GM12878 (cell line): ENCODE data around the gene GNAZ. TPM values are rescaled to one million over a fixed set of nuclear protein-coding genes. Genes with fewer than 3 reads are reported as not detected.

ENCODE experiments used
- EP300 ChIP-seq, 2 experiments: fragments of 150-350 bp in 1 of 2; IDR thresholded peaks; 2 replicates each; pipeline ENCODE4 v1.6.1; 2011 to 2012; ENCODE audit warnings: low read depth in 2 of 2, low read length in 2 of 2, borderline replicate concordance in 1 of 2, improper control_type of control experiment in 1 of 2, inconsistent platforms in 1 of 2; ENCODE audit not compliant: control insufficient read depth in 1 of 2
- IKZF2 ChIP-seq, 2 experiments: fragments of 450-650 bp; IDR thresholded peaks; 2 replicates each; pipeline ENCODE4 v1.6.1; 2017; ENCODE audit warnings: mild to moderate bottlenecking in 2 of 2, moderate library complexity in 2 of 2
- TBL1XR1 ChIP-seq: IDR thresholded peaks from 2 replicates; pipeline ENCODE4 v1.6.1; 2012; ENCODE audit warnings: low read depth, low read length, improper control_type of control experiment
- TCF3 ChIP-seq: IDR thresholded peaks from 2 replicates; pipeline ENCODE4 v1.6.1; 2012; ENCODE audit warnings: low read depth, mild to moderate bottlenecking, low read length, borderline replicate concordance; ENCODE audit not compliant: insufficient read depth
- polyA plus RNA-seq, 11 experiments: library from polyadenylated mRNA; depleted of rRNA in 4 of 11; unstranded in 6 of 11; stranded (reverse) in 5 of 11; fragments of >200 nt; fragmentation: Nextera tagmentation in 4 of 11; fragmentation: Illumina TruSeq in 1 of 11; extraction: Ambion mirVana in 4 of 11; extraction: Trizol in 1 of 11; gene quantifications; 1 replicate in 1 of 11; 2 replicates in 10 of 11; pipeline versions ENCODE4 v1.2.1 to v1.2.3, GENCODE V29; 2011 to 2016; ENCODE audit warnings: inconsistent platforms in 2 of 11, missing spikeins in 2 of 11, low read depth in 1 of 11
- total RNA-seq, 4 experiments: library from RNA; depleted of rRNA in 3 of 4; stranded (reverse); fragments of >200 nt in 3 of 4; fragmentation: Illumina TruSeq in 1 of 4; extraction: Trizol in 1 of 4; gene quantifications; 2 replicates each; pipeline versions ENCODE4 v1.2.1 to v1.2.3, GENCODE V29; 2013 to 2021
- TF ChIP-seq, protein P1 (sequence below): fragments of 450-650 bp; IDR thresholded peaks from 2 replicates; pipeline ENCODE4 v1.6.1; 2017; ENCODE audit warnings: mild to moderate bottlenecking, moderate library complexity
- TF ChIP-seq, protein P2 (sequence below): fragments of 450-650 bp; IDR thresholded peaks from 2 replicates; pipeline ENCODE4 v1.6.1; 2017; ENCODE audit warnings: mild to moderate bottlenecking
- TF ChIP-seq, protein P3 (sequence below): fragments of 450-650 bp; formaldehyde crosslinking; IDR thresholded peaks from 2 replicates; pipeline ENCODE4 v1.5.0; 2022; ENCODE audit warnings: mild to moderate bottlenecking, missing genetic modification characterization

Gene GNAZ
- total and polyA plus RNA-seq, 10 of the 15 experiments (the other 5 are each of a cell fraction or from before 2014, with no cell fraction given), result 0.09 to 1.0 (median 0.44) TPM; not detected in 1

DNA sequence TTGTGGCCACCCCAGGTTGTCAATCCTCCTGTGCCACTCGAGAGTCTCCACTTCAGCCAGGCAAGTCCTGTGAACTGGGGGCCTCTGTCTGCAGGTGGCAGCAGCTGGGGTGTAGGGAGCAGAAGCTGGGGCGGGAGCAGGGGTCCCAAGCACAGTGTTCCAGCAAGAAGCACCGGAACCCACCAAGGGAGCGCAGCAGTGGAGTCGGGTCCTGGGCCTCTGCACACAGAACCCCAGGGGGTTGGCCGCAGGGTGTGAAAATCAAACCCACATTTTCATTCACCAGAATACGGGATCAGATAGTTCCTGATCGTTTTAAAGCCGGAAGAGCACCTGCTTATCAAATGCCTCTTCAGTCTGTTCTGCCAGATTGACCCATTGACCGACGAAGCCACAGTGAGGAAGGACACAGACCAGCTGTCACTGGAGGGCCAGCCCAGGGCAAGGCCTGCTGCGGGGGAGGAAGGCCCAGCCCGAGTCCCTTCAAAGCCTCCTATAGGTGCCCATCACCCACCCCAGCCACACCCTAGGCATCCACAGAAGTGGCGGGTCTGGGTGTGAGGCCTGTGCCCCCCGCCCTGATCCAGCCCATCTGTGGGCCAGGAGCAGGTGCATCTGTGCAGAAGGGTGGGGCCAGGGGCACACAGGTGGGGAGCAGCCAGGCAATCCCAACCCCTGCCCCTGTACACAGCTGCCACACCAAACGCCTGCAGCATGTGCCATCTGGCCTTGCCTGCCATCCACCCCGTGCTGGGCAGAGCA is 37.3 kb downstream of the GNAZ start (continued):
- TF ChIP-seq, protein P1, sequence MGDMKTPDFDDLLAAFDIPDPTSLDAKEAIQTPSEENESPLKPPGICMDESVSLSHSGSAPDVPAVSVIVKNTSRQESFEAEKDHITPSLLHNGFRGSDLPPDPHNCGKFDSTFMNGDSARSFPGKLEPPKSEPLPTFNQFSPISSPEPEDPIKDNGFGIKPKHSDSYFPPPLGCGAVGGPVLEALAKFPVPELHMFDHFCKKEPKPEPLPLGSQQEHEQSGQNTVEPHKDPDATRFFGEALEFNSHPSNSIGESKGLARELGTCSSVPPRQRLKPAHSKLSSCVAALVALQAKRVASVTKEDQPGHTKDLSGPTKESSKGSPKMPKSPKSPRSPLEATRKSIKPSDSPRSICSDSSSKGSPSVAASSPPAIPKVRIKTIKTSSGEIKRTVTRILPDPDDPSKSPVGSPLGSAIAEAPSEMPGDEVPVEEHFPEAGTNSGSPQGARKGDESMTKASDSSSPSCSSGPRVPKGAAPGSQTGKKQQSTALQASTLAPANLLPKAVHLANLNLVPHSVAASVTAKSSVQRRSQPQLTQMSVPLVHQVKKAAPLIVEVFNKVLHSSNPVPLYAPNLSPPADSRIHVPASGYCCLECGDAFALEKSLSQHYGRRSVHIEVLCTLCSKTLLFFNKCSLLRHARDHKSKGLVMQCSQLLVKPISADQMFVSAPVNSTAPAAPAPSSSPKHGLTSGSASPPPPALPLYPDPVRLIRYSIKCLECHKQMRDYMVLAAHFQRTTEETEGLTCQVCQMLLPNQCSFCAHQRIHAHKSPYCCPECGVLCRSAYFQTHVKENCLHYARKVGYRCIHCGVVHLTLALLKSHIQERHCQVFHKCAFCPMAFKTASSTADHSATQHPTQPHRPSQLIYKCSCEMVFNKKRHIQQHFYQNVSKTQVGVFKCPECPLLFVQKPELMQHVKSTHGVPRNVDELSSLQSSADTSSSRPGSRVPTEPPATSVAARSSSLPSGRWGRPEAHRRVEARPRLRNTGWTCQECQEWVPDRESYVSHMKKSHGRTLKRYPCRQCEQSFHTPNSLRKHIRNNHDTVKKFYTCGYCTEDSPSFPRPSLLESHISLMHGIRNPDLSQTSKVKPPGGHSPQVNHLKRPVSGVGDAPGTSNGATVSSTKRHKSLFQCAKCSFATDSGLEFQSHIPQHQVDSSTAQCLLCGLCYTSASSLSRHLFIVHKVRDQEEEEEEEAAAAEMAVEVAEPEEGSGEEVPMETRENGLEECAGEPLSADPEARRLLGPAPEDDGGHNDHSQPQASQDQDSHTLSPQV, result no peak
- TF ChIP-seq EP300 (IDR thresholded peaks at IDR 0.05; ENCODE audit: borderline replicate concordance in 1 of 2, control insufficient read depth in 1 of 2, low read depth in 2 of 2, low read length in 2 of 2) (no peak), IKZF2 (IDR thresholded peaks at IDR 0.05) (no peak), TBL1XR1 (no peak), TCF3 (no peak)
- TF ChIP-seq, protein P2, sequence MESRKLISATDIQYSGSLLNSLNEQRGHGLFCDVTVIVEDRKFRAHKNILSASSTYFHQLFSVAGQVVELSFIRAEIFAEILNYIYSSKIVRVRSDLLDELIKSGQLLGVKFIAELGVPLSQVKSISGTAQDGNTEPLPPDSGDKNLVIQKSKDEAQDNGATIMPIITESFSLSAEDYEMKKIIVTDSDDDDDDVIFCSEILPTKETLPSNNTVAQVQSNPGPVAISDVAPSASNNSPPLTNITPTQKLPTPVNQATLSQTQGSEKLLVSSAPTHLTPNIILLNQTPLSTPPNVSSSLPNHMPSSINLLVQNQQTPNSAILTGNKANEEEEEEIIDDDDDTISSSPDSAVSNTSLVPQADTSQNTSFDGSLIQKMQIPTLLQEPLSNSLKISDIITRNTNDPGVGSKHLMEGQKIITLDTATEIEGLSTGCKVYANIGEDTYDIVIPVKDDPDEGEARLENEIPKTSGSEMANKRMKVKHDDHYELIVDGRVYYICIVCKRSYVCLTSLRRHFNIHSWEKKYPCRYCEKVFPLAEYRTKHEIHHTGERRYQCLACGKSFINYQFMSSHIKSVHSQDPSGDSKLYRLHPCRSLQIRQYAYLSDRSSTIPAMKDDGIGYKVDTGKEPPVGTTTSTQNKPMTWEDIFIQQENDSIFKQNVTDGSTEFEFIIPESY, result no peak
- TF ChIP-seq, protein P3, sequence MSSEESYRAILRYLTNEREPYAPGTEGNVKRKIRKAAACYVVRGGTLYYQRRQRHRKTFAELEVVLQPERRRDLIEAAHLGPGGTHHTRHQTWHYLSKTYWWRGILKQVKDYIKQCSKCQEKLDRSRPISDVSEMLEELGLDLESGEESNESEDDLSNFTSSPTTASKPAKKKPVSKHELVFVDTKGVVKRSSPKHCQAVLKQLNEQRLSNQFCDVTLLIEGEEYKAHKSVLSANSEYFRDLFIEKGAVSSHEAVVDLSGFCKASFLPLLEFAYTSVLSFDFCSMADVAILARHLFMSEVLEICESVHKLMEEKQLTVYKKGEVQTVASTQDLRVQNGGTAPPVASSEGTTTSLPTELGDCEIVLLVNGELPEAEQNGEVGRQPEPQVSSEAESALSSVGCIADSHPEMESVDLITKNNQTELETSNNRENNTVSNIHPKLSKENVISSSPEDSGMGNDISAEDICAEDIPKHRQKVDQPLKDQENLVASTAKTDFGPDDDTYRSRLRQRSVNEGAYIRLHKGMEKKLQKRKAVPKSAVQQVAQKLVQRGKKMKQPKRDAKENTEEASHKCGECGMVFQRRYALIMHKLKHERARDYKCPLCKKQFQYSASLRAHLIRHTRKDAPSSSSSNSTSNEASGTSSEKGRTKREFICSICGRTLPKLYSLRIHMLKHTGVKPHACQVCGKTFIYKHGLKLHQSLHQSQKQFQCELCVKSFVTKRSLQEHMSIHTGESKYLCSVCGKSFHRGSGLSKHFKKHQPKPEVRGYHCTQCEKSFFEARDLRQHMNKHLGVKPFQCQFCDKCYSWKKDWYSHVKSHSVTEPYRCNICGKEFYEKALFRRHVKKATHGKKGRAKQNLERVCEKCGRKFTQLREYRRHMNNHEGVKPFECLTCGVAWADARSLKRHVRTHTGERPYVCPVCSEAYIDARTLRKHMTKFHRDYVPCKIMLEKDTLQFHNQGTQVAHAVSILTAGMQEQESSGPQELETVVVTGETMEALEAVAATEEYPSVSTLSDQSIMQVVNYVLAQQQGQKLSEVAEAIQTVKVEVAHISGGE (CRISPR knock-in tag), result no peak
